HG03064 (cell line): ENCODE results near the gene PNPLA3.
"Not testable (repeated sequence)": the region's sequence is repeated elsewhere in the genome, so short reads cannot be mapped to it uniquely, and the experiment has no call there.

ENCODE experiments used
- ATAC-seq: cut with Tn5 transposase; IDR thresholded peaks from one replicate; pipeline ENCODE4 v1.9.1; 2021; ENCODE audit warnings: low read depth; ENCODE audit not compliant: unreplicated experiment

PNPLA3 gene

DNA sequence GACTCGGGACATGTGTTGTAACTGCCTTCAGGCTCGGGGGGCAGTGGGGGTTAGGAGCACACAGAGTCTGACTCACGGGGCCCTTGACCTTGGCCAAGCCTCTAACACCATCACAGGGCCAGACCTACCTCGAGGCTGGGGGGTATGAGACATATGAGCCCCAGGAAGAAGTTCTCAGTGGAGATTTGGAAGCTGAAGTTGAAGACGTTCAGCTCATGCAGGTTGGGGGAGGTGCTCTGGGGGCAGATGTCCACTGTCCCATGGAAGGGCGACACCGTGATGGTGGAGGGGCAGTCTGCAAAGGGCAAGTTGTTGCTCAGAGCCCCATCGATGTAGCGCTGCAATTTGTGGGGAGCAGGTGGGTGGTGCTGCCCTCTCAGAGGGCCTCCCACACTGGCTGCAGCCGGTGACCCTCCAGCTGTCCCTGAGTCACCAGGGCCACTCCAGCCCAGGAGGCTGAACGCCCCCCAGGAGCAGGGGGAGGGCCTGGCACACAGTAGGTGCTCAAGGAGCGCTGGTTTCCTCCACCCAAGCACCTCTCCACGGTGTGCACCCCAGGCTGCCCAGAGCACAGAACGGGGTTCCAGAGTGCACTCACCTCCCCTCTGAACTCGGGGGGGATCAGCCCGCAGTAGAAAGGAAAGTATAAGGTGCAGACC is 34.3 kb upstream of the PNPLA3 start:
- ATAC-seq = no peak

DNA sequence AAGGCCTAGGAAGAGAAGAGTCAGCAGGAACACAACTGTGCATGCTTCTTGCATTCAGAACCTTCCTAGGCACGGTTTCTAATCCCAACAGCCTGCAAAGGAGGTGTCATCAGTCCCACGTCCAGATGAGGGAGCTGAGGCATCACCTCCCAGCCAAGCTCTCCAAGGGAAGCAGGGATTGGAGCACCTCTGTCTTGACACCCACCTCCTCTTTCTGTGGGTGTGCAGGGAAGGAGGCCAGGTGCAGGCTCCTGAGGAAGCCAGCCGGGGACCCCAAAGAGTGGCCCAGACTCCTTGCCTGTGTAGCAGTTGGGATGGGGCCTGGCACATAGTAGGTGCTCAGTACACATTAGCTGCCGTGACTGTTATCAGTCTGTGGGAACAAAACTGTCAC is 33.7 kb upstream of the PNPLA3 start:
- ATAC-seq = no peak

DNA sequence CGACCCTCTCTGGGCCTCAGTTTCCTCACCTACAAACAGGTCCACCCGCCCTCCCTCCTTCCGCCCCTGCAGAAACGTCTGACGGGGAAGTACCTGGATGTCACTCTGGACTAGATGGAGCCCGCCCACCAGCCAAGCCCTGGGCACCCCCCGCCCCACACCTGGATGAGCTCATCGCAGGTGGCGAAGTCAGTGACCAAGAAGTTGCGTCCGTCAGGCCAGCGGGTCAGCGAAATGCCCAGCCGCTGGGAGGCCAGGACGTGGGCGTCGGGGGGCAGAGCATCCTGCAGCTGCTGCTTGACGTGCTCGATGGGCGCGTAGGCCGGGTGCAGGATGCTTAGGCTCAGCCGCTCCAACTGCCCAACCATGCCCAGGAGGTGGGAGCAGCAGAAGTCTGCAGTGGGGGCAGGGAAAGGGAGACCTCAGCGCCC is 32.7 kb upstream of the PNPLA3 start:
- ATAC-seq = no peak

DNA sequence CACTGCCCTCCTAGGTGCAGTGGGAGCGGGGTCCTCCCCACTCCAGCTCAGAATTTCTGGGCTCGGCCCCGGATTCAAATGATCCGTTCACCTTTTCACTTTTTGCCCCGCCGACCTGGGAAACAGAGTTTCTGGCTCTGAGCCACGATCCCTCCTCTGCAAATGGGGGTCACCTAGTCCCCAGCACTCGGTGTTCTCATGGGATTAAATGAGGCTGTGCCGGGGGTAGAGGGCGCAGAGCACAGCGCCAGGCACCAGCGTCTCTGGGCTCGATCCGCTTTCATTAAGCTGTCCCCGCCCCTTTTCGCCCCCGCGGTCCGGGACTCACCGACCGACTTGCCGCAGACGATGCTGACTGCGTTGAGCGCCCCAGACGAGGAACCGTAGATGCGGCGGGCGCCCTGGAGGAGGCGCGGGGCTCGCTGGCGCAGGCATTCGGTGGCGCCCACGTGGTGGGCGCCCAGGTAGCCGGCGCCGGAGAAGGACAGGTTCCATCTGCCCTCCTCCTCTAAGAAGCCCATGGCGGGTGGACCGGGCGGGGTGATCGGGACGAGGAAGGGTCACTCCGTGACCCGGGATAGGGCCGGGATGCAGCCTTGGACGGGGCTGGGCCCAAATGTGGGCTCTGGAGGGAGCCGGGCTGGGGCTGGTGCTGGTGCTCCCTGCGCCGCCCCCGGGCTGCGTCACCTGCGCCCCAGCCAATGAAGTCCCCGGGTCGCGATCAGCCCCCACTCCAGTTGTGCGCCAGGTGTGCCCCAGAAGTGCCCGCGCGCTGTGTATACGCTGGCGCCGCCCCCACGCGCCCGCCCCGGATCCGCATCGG is 32.0 kb upstream of the PNPLA3 start, which contains the start of gene PNPLA5:
Gene PNPLA5, minus strand, starts transcription at position 654 of the 823 bp plus-strand sequence. Its CDS starts 133 bp downstream, at position 521.
- no peak for ATAC-seq

DNA sequence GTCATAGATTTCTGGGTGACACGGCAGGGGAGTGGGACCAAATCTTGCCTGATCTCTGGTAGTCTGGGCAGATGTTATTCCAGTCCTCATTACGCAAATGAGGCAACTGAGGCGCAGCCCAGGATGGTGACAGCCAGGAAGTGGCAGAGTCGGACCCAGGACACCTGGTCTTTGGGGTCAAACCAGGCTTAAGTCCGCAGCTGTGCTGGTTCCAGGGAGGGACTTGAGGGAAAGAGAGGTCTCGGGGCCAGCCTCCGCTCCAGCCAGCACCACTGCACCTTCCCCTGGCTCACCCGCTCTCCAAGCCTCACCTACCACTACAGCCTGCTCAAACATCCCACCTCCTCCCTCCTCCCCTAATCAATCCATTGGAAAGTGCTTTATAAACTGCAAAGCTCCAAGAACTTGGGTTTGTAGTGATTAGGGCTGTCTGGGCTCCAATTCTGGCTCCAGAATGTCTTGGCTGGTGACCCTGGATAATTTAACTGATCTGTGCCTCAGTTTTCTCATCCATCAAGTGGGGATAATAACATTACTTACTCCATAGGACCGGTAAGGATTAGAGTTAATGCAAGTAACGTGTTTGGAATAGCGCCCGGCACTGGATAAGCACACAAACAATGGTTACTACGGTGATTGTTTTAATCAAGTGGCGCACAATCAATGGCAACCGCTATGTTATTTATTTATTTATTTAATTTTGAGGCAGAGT is 31.3 kb upstream of the PNPLA3 start:
- ATAC-seq = no peak

DNA sequence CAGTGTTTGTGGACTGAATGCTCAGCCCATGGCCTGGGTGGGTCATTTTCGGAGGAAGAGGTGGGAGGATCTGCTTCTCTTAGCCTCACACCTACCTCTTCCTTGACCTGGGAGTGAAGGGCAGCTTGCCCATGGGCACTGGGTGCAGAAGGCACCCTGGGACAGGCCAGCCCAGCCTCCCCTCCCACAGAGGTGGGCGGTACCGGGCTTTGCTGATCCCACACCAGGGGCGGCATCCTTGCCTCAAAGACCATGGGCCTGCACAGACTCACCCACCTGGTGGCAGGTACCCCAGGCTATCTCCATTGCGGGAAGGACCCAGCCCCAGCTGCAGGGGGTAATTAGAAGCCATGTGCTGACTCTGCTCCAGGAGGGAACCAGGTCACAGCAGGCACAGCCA is 30.3 kb upstream of the PNPLA3 start:
- ATAC-seq = no peak

DNA sequence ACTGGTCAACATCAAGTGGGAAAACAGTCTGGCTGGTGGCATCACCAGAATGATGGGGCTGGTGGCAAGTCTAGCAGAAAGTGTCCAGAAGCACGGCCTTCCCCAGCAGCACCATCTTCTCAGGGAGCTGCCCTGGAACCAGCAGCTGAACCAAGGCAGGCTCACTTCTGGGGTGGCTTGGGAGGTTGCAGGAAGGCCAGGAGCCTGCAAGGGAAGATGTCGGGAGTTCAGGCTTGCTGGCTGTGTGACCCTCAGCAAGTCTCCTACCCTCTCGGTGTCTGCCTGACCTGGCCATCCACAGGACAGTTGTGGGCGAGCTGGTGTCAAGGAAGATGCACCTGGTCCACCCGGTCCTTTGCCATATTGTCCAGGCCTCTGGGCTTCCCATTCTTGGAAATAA is 29.5 kb upstream of the PNPLA3 start:
- no peak for ATAC-seq

DNA sequence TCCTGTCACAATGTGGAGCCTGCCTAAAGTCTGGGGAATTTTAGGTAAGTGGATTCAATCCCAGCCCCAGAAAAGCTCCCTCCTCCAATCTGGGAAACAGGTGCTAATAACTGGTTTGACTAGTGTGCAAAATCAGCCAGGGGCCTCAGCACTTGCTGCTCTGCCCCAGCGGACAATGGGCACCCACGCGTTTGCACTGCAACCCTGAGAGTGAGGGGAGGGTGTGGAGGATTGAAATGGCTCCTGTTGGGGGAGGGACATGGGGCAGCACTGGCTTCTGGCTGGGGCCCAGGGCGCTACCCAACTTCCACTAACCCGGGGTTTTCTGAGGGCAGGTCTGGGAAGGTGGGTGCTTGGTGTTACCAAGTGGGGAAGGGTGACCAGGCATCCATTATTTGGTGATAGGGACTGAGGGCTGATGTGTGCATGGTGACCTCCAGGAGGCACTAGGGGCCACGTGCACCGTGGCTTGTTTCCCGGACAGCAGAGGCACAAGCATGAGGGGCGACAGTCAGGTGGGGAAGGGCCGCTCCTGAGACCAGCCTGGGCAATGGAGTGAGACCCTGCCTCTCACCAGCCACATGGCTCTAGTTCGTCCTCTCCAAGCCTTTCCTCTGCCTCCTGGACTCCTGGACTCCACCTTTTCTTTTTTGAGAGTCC is 27.5 kb upstream of the PNPLA3 start:
- no peak for ATAC-seq

DNA sequence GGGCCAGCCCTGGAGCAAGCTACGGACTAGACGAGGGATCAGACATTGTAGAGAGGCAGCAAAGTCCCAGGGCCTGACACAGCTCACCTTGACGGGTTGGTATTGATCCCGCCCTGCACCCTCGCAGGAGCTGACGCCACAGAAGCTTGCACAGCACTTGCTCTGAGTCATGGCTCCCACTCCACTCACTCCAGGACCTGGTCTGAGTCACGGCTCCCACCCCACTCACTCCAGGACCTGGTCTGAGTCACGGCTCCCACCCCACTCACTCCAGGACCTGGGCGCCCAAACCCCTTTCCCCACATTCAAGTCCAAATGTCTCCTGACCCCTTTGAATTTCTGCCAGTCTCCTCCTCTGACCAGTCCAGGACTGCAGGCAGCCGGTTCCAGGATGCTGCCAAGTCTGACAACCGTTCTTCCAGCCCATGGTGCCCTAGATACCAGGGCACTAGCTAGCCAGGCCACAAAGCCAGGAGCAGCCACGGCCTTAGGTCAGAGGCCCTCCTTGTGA is 25.8 kb upstream of the PNPLA3 start:
- no peak for ATAC-seq

DNA sequence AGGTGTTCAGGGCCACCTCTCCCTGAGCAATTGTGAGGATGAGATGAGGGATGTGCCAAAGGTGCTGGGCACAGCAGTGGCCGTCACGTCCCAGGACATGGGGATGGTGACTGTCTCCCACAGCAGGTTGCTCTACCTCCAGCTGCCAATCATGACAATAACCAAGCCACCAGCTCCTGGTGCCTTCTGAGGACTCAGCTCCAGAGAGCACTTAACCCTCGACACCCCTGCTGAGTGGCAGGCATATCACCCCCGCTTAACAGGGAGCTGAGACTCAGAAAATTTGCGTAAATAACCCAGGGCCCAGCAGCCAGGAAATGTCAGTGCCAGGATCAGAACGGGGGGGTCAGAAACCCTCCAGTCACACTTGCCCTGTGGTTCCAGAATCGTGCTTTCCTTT is 23.4 kb upstream of the PNPLA3 start:
- ATAC-seq = no peak

DNA sequence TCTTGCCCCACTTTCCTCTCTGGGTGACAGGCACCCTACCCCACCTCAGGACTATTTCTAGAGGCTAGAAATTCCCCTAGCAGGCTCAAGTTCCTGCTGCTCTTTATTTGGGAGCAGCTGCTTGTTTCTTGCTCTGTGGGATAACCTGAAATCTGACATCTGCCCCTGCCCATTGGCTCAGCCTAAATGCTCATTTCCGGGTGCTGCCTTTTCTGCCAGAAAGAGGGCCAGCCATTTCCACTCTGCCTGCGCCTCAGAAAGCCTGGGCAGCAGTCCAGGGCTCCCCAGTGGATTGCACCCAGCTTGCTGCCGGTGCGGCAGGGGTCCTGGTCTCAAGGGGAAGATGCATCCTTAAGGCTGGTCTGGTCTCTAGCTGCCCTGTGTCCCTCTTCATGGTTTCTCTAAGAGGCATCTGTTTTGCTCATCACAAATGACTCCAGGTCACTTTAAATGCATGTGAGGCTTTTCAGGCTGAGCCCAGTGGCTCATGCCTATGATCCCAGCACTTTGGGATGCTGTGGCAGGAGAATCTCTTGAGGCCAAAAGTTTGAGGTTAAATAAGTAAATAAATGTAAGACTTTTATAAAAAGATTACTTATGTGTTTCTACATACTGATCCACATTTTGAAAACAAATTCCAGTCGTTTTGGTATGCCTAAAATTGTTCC is 21.5 kb upstream of the PNPLA3 start:
- ATAC-seq = no peak

DNA sequence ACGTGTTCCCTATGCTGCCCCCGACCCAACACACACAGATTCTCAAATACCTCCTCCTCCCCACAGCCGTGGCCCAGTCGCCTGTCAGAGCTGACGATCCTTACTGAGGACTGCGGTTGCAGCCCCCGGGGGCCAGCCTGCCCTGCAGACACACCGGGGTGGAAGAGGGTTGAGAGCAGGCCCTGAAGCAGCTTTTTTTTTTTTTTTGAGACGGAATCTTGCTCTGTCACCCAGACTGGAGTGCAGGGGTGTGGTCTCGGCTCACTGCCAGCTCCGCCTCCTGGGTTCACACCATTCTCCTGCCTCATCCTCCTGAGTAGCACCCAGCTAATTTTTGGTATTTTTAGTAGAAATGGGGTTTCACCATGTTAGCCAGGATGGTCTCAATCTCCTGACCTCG is 20.6 kb upstream of the PNPLA3 start:
- ATAC-seq = not testable (repeated sequence)

DNA sequence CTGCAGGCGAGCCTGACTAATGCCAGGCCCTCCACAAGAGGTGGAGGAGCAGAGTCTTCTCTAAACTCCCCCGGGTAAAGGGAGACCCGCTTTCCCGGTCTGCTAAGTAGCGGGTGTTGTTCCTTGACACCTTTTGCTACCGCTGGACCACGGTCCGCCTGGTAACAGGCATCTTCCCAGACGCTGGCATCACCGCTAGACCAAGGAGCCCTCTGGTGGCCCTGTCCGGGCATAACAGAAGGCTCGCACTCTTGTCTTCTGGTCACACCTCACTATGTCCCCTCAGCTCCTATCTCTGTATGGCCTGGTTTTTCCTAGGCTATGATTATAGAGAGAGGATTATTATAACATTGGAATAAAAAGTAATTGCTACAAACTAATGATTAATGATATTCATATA is 19.2 kb upstream of the PNPLA3 start:
- ATAC-seq = not testable (repeated sequence)

DNA sequence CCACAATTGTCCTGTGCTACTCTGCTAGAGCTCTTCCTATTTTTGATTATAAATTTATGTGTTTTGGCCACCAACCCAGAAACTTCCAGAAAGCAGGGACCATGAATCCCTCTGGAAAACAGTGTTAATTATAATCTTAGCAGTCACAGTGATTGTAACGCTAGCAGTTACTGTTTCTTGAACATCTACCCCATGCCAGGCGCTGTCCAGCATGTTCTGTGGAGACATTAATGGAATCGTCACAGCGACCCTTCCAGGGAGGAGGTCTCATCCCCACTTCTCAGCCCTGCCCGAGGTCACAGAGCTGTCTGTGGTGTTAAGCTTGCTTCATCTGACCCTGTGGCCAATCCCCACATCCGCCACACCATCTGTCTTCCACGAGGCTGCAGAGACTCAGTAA is 17.9 kb upstream of the PNPLA3 start:
- ATAC-seq = no peak

DNA sequence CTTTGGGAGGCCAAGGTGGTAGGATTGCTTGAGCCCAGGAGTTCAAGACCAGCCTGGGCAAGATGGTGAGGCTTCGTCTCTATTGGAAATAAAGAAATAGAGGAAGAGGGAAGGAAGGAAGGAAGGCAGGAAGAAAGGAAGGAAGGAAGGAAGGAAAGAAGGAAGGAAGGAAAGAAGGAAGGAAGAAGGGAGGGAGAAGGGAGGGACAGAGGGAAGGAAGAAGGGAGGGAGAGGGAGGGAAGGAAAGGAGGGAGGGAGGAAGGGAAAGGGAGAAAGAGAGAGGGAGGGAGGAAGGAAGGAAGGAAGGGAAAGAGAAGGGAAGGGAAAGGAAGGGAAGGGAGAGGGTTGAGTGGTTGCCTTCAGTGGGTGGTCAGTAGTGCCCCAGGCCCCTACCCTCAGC is 13.9 kb upstream of the PNPLA3 start:
- no peak for ATAC-seq

DNA sequence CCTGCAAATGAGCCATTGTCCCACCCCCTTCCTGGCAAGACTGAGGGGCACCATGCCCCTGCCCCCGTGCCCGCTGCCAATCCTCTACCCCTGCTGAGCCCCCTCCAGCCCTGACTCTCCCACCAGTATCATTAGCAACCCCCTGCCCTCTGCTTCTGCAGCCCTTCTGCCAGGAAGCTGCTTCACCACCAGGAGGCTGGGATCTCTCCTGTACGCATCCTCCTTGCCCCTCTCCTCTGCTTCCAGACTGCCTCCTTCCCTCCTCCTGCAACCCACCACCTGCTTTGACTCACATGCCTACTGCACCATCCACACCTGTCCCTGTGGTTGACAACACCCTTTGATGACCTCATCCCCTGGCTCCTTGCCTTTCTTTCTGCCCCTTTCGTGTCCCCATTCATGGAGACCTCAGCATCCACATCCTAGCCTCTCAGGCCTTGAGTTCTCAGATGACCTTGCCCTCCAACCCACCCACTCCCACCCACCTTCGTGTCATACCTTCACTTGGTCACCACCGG is 13.4 kb upstream of the PNPLA3 start:
- no peak for ATAC-seq

DNA sequence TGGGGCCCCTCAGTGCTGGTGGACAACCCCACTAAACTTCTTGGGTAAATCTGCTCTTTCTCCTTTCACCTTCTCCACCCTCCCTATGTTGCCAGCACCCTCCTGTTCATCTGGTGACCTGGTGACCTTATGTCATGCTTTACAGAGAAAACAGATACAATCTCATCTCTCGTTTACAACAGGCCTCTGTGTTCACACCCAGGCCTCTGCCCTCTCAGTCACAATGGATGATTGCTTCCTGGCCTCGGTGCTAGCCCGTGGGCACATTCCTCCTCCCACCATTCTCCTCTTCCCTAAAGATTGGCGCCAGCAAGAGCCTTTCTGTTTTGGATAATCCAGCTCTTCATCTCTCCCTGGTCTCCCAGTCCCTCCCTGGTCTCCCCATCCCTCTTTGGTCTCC is 12.3 kb upstream of the PNPLA3 start:
- no peak for ATAC-seq

DNA sequence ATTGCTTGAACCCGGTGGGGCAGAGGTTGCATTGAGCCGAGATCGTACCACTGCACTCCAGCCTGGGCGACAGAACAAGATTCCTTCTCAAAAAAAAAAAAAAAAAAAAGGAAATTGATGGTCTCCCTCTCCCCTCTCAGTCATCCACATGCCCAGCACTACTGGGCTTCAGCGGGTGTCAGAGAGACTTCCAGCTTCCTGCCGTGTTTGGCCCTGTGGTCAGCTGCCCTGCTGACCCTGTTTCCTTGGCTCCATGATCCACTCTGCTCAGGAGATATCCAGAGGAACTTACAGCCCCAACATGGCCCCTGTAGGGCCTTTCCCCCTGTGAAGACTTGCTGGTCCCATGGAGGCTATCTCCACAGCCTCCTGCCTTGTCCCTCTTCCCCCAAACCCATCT is 6.1 kb upstream of the PNPLA3 start:
- no peak for ATAC-seq

DNA sequence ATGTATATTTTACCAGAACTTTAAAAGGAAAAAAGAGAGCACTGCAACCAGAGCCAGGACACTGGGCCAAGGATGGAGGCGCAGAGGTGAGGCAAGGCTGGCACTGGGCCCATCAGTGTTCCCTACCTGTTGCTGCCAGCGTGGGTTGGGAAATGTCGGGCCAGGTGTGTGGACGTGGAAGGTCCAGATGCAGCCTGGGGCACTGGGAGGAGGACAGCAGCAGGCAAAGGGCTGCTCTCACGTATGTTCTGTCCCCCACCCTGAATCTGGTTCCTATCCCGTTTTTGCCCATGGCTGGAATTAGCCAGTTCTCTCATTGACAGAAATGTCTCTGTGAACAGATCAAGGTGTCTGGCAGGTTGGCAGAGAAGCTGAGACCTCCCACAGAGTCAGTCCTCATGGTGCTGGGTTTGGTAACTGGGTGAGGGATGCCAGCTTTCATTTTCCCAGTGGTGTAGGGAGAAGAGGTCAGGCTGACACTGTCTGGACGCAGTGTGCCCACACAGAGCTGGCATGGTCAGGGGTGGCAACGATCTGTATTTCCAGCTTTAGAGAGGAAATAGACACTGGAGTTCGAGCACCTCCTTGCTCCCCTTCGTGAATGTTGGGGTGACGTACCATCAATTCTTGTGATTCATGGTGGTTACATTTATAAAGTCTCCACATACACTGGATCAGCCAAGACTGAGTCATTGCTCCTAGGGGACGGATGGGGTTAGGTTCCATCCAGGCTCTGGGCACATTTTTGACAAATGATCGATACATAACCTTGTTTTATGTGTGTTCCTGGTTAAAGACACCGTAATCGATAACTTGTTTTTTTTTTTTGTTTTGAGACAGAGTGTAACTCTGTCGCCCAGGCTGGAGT is 4.3 kb upstream of the PNPLA3 start:
- ATAC-seq = no peak
